Measurements from ENCODE around the gene ADARB2. TPM values are rescaled to one million over a fixed set of nuclear protein-coding genes. Genes with fewer than 3 reads are reported as not detected.

Gene ADARB2
- total RNA-seq, 2 experiments from 2014 or later = 0.17 to 0.30 TPM

- H3K9me3 Mint-ChIP-seq = no peaks in the 10 kb centered on the region
- CTCF ChIA-PET = no interaction called here
- POLR2A ChIA-PET = no interaction called here
- H3K4me1 Mint-ChIP-seq = no peaks in the 10 kb centered on the region
- no peak overlapping the region for H3K27ac Mint-ChIP-seq
- peaks cover 10% of the 10 kb centered on the region for H3K27me3 Mint-ChIP-seq
- DNase-seq = no peak
- H3K36me3 Mint-ChIP-seq (ENCODE audit: low read depth) = no peaks in the 10 kb centered on the region
- no peak overlapping the region for H3K4me3 Mint-ChIP-seq
Measured at GRCh38 chr10:1661859-1662437, 75.4 kb downstream of the ADARB2 start.

DNA sequence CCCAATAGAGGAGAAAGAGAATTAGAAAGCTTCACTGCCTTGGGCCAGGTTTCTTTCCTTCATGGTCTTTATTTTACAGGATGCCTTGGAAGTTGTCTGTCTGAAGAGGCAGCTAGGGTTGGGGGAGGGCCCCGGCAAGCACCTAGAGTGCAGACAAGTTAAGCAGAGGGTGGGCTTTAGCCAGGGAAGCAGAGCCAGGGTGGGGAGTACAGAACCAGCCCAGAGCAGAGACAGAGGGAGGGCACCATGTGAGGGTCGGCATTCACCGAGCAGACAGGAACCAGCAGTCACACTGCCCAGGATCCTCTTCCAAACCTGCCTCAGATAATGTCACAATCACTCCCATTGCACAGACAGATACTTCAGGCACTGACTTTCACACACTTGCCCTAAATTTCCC, 75.9 kb downstream of the ADARB2 start:
- Mint-ChIP-seq H3K4me1 (no peaks in the 10 kb centered on the region), H3K4me3 (no peak overlapping the region), H3K36me3 (ENCODE audit: low read depth) (no peaks in the 10 kb centered on the region), H3K27me3 (peaks cover 10% of the 10 kb centered on the region), H3K9me3 (no peaks in the 10 kb centered on the region), H3K27ac (no peak overlapping the region)
- ChIA-PET POLR2A (no interaction called here), CTCF (no interaction called here)
- no peak for DNase-seq

DNA sequence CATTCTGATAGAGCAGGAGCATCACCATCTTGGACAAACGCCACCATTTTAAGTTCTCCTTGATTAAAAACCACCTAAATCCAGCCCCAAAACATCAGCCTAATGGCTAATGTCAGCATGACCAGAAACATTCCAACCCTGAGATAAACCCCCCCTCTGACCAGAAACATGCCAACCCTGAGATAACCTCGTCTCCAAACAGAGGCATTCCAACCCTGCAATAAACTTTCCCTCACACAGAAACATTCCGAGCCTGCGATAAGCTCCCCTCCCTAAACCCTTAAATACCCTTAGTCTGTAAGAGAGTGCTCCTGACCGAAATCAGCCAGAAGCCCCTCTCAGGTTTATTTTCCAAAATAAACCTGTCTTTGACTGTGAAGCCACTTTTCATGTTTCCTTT, 76.5 kb downstream of the ADARB2 start:
- H3K4me3 Mint-ChIP-seq = no peak overlapping the region
- H3K36me3 Mint-ChIP-seq (ENCODE audit: low read depth) = no peaks in the 10 kb centered on the region
- ChIA-PET POLR2A (no interaction called here), CTCF (no interaction called here)
- no peaks in the 10 kb centered on the region for H3K4me1 Mint-ChIP-seq
- no peak for DNase-seq
- no peaks in the 10 kb centered on the region for H3K9me3 Mint-ChIP-seq
- no peak overlapping the region for H3K27ac Mint-ChIP-seq
- peaks cover 10% of the 10 kb centered on the region for H3K27me3 Mint-ChIP-seq

DNA sequence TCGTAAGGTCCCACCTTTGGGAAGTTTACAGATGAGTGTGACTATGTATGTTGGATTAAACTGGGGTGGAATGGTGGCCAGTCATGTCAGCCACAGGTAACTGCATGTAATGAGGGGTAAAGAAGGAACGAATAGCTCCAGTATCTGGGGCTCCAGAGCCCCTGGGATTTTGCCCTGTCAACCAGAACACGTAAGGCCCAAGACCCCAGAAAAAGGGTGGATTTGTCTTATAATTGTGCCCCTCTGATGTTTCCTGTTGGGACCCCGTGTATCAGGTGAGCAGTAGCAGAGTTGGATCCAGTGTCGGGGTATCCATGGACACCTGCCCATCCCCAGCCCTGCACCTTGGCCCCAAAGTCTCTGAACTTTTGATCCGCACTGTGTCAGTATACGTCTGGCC, 76.9 kb downstream of the ADARB2 start:
- Mint-ChIP-seq H3K36me3 (ENCODE audit: low read depth) (no peaks in the 10 kb centered on the region), H3K4me3 (no peak overlapping the region), H3K4me1 (no peaks in the 10 kb centered on the region), H3K9me3 (no peaks in the 10 kb centered on the region), H3K27me3 (peaks cover 10% of the 10 kb centered on the region), H3K27ac (no peak overlapping the region)
- POLR2A ChIA-PET = no interaction called here
- DNase-seq = no peak
- CTCF ChIA-PET = no interaction called here

GRCh38 chr10:1659221-1659791, 78.0 kb downstream of the ADARB2 start:
- peaks cover 10% of the 10 kb centered on the region for H3K27me3 Mint-ChIP-seq
- H3K36me3 Mint-ChIP-seq (ENCODE audit: low read depth) = no peaks in the 10 kb centered on the region
- H3K9me3 Mint-ChIP-seq = no peaks in the 10 kb centered on the region

DNA sequence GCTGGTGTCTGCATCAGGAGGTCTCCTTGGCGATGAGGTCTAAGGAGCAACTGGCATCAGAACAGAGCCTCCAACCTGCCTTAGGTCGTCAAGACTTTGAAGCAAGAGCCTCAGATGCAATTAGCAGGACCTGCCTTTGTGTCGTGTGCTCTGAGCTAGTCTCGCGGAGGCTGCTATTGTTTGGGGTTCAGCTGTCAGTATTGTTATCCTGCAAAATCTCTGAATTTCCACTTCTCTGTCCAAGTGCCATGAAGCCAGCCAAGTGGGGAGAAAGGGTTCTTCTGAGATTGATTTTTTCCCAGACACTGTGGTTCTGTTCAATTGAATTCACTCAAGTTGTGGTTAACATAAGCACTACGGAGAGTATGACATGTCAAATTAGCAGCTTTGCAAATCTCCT, 78.7 kb downstream of the ADARB2 start:
- ChIA-PET POLR2A (interaction anchor here (0.6 kb wide), 1 partner anchor 766 kb away, joined by 4 read pairs; no protein-coding TSS in a partner anchor), CTCF (no interaction called here)
- Mint-ChIP-seq H3K27ac (no peak overlapping the region), H3K36me3 (ENCODE audit: low read depth) (no peaks in the 10 kb centered on the region), H3K4me1 (no peaks in the 10 kb centered on the region), H3K4me3 (no peak overlapping the region), H3K27me3 (peaks cover 9% of the 10 kb centered on the region), H3K9me3 (no peaks in the 10 kb centered on the region)
- DNase-seq = no peak

More at GRCh38 chr10:1659221-1659791, 78.0 kb downstream of the ADARB2 start:
- Mint-ChIP-seq H3K4me3 (no peak overlapping the region), H3K27ac (no peak overlapping the region), H3K4me1 (no peaks in the 10 kb centered on the region)
- DNase-seq = no peak
- ChIA-PET POLR2A (no interaction called here), CTCF (no interaction called here)

DNA sequence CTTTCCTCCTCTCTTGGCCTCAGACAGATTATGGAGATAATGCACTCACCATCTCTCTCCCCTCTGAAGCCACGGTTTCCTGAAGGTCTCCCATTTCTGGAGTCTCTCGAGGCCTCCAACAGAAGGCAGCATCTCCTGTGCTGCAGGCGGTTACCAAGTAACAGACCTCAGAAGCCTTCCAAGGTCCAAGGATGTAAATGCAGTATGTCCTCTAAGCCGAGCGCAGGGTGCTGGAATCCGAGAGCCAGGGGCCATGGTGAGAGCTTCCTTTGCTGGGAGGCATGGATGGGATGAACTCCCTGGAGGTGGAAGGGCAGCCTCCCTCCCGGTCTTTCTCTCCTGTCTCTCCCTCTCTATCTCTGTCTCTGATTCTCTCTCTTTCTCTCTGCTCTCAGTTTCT, 79.8 kb downstream of the ADARB2 start:
- ChIA-PET POLR2A (no interaction called here), CTCF (no interaction called here)
- no peaks in the 10 kb centered on the region for H3K9me3 Mint-ChIP-seq
- peaks cover 9% of the 10 kb centered on the region for H3K27me3 Mint-ChIP-seq
- H3K27ac Mint-ChIP-seq = no peak overlapping the region
- H3K36me3 Mint-ChIP-seq (ENCODE audit: low read depth) = no peaks in the 10 kb centered on the region
- no peaks in the 10 kb centered on the region for H3K4me1 Mint-ChIP-seq
- H3K4me3 Mint-ChIP-seq = no peak overlapping the region
- DNase-seq = no peak

DNA sequence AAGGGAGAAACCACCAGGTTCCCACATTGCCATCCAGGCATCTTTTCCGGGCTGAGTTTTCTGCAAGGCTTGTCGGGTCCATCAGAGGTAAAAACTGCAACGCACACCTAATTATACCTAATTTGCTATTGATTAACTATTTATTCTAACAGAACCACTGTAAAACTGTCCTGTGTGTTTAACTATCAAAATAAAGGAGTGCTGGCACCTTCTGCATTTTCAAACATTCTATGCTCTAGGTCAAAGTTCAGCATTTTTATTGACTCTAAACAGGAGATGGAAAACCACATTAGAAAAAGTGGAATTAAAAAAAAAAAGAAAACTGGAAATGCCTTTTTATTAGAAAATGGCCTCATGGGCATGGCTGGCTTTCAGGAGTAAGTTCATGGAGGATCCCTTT, 82.0 kb downstream of the ADARB2 start:
- Mint-ChIP-seq H3K9me3 (no peaks in the 10 kb centered on the region), H3K4me3 (no peak overlapping the region), H3K27ac (no peak overlapping the region), H3K4me1 (no peaks in the 10 kb centered on the region), H3K36me3 (ENCODE audit: low read depth) (no peaks in the 10 kb centered on the region), H3K27me3 (peaks cover 9% of the 10 kb centered on the region)
- POLR2A ChIA-PET = no interaction called here
- CTCF ChIA-PET = no interaction called here
- no peak for DNase-seq

- H3K27me3 Mint-ChIP-seq = peaks cover 9% of the 10 kb centered on the region
- POLR2A ChIA-PET = no interaction called here
- no peak for DNase-seq
- CTCF ChIA-PET = no interaction called here
- H3K4me1 Mint-ChIP-seq = no peaks in the 10 kb centered on the region
- no peaks in the 10 kb centered on the region for H3K9me3 Mint-ChIP-seq
- no peak overlapping the region for H3K4me3 Mint-ChIP-seq
- no peak overlapping the region for H3K27ac Mint-ChIP-seq
- H3K36me3 Mint-ChIP-seq (ENCODE audit: low read depth) = no peaks in the 10 kb centered on the region
Measured at GRCh38 chr10:1654811-1655356, 82.4 kb downstream of the ADARB2 start.

- H3K27ac Mint-ChIP-seq = no peak overlapping the region
- no peaks in the 10 kb centered on the region for H3K4me1 Mint-ChIP-seq
- DNase-seq = no peak
- H3K27me3 Mint-ChIP-seq = peaks cover 9% of the 10 kb centered on the region
- ChIA-PET CTCF (no interaction called here), POLR2A (no interaction called here)
- no peak overlapping the region for H3K4me3 Mint-ChIP-seq
- no peaks in the 10 kb centered on the region for H3K9me3 Mint-ChIP-seq
- no peaks in the 10 kb centered on the region for H3K36me3 Mint-ChIP-seq (ENCODE audit: low read depth)
Measured at GRCh38 chr10:1654247-1654646, 83.1 kb downstream of the ADARB2 start.

- no peak overlapping the region for H3K27ac Mint-ChIP-seq
- no peaks in the 10 kb centered on the region for H3K9me3 Mint-ChIP-seq
- H3K4me3 Mint-ChIP-seq = no peak overlapping the region
- H3K4me1 Mint-ChIP-seq = no peaks in the 10 kb centered on the region
- peaks cover 7% of the 10 kb centered on the region for H3K27me3 Mint-ChIP-seq
- H3K36me3 Mint-ChIP-seq (ENCODE audit: low read depth) = no peaks in the 10 kb centered on the region
- ChIA-PET CTCF (no interaction called here), POLR2A (no interaction called here)
- no peak for DNase-seq
Measured at GRCh38 chr10:1653321-1653720, 84.0 kb downstream of the ADARB2 start.

DNA sequence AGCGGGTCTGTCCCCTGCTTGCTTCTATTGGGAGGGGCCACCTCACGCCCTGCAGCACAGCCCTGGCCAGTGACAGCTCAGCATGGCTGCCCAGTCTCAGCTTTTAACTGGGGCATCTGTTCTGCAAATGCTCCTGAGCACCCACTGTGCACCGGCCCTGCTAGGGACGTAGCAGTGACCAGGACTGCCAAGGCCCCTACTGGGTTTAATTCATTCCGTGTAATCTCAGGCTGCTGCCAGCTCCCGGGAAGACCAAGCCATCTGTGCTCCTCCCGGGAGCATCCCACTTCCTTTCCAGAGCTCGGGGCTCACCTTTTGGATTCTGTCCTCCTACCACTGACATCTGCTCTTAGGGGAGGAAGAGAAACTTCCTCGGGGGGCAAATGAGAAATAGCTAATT, 85.2 kb downstream of the ADARB2 start:
- ChIA-PET POLR2A (no interaction called here), CTCF (no interaction called here)
- H3K4me3 Mint-ChIP-seq = no peak overlapping the region
- no peak overlapping the region for H3K27ac Mint-ChIP-seq
- no peaks in the 10 kb centered on the region for H3K27me3 Mint-ChIP-seq
- DNase-seq = no peak
- H3K4me1 Mint-ChIP-seq = no peaks in the 10 kb centered on the region
- H3K36me3 Mint-ChIP-seq (ENCODE audit: low read depth) = no peaks in the 10 kb centered on the region
- no peaks in the 10 kb centered on the region for H3K9me3 Mint-ChIP-seq

DNA sequence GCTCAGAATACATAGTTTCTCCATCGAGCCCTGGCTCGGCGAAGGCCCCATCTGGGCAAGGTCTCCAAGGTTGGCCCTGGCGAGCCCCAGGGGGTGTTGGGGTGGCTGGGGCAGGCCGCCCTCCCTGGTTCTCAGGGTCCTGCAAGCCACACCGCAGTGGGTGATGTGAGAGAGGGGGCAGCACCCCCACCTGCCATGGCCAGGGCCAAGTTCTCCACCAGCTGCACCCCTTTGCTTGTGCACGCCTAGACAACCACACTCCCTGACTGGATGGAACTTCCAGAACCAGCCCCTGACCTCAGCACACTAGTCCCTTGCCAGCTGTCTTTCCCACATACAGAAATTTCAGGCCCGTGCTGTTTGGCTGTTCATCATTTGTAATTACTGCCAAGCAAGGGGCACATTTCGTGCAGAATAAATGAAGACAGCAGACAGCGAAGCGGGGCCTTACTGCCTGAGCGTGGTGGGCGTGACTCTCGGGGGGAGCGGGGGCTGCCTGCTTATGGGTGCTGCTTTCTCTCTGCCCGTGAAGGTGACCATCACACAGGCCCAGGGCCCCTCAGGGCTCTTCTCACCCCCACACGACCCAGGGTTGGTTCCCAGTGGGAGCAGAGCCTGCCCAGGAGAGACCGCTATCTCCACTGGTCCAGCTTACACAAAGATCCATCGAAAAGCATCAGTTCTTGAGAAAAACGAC, 85.9 kb downstream of the ADARB2 start:
- Mint-ChIP-seq H3K36me3 (ENCODE audit: low read depth) (no peaks in the 10 kb centered on the region), H3K9me3 (no peaks in the 10 kb centered on the region), H3K27ac (no peak overlapping the region), H3K4me1 (no peaks in the 10 kb centered on the region), H3K27me3 (no peaks in the 10 kb centered on the region), H3K4me3 (no peak overlapping the region)
- ChIA-PET CTCF (no interaction called here), POLR2A (no interaction called here)
- no peak for DNase-seq

All from activated CD4-positive, alpha-beta T cell treated with anti-CD3 and anti-CD28 coated beads, Interleukin-2, amount 10 ng/mL, durations not matched to agents 7 days and 5 days (primary cell).